HG02981 (cell line): ENCODE data around the gene CISD2.
"Not testable (repeated sequence)": the region's sequence is repeated elsewhere in the genome, so short reads cannot be mapped to it uniquely, and the experiment has no call there.

Experiments
- ATAC-seq: cut with Tn5 transposase; IDR thresholded peaks from one replicate; pipeline ENCODE4 v1.9.1; 2021; ENCODE audit warnings: mild to moderate bottlenecking, moderate library complexity; ENCODE audit not compliant: unreplicated experiment

CISD2 gene, protein sequence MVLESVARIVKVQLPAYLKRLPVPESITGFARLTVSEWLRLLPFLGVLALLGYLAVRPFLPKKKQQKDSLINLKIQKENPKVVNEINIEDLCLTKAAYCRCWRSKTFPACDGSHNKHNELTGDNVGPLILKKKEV

DNA sequence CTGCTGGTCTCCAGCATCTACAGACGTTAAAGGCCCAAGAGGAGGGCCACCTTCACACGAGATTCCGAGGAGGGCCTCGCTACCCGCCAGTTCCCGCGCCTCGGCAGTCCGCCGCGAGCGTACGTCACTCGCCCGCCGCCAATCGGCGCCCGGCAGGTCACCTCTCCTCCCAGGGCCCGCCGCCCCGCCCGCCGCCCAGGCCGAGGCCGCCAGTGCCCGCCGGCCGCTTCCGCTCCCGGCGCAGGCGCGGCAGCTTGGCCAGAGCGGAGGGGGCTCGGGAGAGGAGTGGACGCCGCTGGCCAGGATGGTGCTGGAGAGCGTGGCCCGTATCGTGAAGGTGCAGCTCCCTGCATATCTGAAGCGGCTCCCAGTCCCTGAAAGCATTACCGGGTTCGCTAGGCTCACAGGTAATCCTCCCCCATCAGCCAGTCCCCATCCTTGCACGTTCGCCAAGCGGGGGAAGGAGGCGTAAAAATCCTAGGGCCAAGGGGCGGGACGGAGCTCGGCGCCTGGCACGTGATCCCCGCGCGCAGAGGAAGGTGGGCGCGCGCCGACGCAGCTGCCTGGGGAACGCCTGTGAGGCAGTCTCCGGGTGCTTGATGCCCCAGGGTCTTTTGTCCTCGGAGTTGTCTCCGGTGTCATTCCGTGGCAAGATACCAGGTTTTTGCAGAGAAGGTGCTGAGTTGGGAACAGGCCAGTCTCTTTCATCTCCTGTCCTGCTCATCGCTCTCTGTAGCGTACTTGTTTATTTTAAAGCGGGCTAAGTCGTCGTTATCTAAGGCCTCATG, at the start of gene CISD2:
Gene CISD2, plus strand, starts transcription at position 212 of the 788 bp plus-strand sequence. Its CDS starts 93 bp downstream, at position 305.
- peak; percentile 87 for ATAC-seq

DNA sequence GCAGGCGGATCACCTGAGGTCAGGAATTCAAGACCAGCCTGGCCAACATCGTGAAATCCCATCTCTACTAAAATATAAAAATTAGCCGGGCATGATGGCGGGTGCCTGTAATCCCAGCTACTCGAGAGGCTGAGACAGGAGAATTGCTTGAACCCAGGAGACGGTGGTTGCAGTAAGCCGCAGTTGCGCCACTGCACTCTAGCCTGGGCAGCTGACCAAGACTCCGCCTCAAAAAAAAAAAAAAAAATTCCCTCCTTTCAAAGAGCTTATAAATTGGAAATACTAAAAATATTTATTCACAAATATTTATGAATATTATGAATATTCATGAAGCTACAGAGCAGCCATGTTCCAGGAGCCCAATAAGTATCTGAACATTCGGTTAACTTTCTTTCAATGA, 49.7 kb upstream of the CISD2 start:
- not testable (repeated sequence) for ATAC-seq

- ATAC-seq = no peak
Observed at GRCh38 chr4:102819588-102820365, 49.0 kb upstream of the CISD2 start.

DNA sequence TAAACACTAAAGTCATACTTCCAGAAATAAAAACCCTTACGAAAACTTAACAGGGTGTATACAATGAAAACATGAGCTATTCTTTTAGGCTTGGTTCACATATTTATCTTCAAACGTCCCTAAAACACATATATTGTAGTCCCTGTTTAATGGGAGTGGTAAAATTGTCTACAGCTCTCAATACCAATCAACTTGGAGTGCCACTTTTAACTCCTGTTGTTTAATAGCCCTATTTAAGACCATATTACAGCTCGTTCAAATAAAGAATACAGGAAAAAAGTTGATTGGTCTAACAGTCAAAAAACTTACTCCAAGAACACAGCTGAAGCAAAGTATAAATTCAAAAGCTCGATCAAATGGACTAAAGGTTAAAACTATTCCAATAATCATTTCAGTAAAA, 45.3 kb upstream of the CISD2 start:
- no peak for ATAC-seq

- no peak for ATAC-seq
Observed at GRCh38 chr4:102823897-102824296, 44.9 kb upstream of the CISD2 start.

- ATAC-seq = no peak
Observed at GRCh38 chr4:102824398-102824797, 44.4 kb upstream of the CISD2 start.

DNA sequence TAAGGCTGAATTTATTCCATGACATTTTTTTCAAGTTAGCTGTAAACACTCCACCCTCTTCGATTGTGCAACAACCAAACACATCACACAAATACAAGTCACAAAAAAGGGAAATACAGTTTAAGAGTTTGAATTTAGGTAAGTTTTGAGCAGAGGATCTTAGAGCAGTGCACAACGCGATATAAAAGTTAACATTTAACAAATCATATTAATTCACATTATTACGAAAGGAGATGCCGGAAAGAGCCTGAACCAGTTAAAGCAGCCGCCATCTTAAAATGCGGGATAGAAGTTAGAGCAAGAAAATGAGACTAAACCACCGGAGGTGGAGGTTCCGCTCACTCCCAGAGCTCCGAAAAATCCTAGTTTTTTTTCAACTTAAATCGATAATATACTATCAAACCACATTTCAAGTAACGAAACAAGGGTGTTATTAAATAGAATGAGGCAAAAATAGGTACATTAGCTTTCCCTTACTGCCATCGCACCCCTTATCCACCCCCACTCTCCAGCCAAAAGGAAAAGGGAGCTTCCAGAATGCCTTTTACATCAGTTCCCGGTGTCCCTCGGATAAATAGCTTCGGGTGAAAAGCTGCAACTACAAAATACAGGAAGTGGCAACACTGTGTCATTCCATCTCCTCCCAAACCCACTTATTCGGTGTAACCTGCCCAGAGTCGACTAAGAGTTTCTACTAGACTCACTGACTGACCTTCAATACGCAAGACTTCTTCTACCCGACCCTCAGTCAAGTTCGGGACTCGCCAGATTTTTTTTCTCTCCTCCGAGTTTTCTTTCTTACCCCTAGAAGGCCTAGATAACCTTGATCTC, 43.3 kb upstream of the CISD2 start:
- ATAC-seq = no peak

GRCh38 chr4:102826105-102826889, 42.5 kb upstream of the CISD2 start:
- no peak for ATAC-seq

- ATAC-seq = peak; percentile 26
Observed at GRCh38 chr4:102826890-102827673, 41.7 kb upstream of the CISD2 start, which contains the start of gene UBE2D3. Gene UBE2D3, minus strand, starts transcription at chr4:102827551. Its CDS starts 1,043 bp downstream, at chr4:102826508.

DNA sequence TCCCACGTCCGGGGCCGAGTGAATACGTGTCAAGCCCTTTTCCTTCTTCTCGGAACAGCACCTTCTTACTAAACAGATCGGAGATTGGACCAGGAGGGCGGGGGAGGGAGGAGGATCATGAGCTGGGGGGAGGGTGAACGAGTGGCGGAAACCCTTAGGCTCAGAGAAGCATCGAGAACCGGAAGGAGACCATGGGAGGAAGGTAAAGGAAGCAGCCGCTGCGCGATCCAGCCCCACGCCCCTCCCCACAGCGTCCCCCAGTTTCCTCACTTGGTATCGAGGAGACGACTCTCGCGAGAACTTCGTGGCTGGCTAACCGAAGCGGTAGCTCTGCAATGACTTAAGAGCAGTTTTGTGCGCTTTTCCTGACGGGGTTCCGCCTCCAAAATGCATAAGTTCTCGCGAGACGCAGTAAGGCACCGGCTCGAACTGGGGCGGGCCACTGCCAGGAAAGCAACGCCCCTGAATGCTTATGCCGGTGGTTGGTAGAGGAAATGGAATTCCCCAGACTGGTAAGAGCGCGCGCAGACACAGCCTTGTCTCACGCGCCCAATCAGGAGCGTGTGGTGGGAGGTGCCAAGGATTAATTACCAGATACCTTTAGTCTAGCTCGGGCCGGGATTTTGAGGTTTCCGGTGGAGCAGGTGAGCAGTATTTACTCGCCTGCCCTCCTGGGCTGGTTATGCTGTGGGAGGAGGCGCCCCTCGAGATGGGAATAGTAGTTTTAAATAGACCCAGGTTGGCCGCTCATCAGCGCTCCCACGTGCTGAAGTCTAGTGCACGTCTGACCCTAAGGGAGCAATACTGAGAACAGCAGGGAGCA, 40.9 kb upstream of the CISD2 start:
- ATAC-seq = peak; percentile 77

DNA sequence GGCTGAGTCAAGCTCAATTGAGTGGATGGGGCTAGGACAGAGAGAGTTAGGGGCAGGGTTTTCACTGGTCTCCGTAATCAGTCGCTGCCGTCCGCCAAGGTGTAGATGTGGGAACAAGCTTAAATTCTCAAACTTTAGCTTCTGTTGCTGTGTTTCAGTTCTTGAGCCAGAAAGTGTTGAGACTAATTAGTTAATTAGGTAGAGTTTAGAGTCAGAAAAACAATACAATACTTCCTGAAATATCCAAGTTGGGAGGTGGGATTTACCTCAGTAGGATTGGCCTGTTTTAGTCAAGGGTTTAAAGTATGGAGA, 40.3 kb upstream of the CISD2 start:
- ATAC-seq = no peak

GRCh38 chr4:102829803-102830202, 39.0 kb upstream of the CISD2 start:
- ATAC-seq = no peak

GRCh38 chr4:102832105-102832504, 36.7 kb upstream of the CISD2 start:
- no peak for ATAC-seq

DNA sequence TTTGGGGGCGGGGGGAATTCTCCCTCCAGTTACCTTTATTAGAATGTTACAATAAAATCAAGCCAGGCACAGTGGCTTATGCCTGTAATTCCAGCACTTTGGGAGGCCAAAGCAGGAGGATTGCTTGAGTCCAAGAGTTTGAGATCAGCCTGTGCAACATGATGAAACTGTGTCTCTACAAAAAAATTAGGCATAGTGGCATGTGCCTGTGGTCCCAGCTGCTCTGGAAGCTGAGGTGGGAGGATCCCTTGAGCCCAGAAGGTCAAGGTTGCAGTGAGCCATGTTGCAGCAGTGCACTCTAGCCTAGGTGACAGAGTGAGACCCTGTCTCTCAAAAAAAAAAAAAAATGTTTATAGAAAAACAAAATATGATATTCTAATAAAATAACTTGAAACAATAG, 36.1 kb upstream of the CISD2 start:
- ATAC-seq = no peak

GRCh38 chr4:102836596-102836995, 32.2 kb upstream of the CISD2 start:
- no peak for ATAC-seq

DNA sequence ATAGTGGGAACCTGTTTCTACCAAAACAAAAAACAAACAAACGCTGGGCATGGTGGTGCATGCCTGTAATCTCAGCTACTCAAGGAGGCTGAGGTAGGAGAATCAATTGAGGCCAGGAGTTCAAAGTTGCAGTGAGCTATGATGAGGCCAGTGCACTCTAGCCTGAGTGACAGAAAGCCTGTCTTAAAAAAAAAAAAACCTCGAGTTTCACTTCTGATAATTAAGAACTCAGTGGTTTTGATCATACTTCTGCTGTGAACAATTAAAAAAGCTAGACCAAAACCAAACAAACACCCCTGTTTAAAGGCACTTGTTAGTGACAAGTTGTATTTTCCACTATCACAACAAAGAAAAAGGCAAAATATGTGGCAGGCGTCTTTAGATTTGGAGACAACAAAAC, 26.4 kb upstream of the CISD2 start:
- no peak for ATAC-seq

DNA sequence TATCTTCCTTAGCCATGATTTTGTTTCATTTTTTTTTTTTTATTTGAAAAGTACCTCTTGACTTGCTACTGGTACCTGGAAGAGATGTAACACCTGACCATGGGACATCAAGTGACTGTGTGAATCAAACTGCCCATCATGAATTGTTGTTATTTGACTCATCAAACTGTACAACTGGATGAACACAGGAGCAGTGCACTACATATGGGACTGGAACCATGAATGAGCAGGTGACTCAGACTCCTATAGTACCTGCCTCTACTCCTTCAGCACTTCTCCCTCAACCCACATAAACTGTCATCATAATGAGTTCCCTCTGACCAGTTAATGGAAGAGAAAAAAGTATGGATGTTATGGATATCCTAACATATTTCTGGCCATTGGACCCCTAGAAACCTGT, 25.5 kb upstream of the CISD2 start:
- no peak for ATAC-seq

DNA sequence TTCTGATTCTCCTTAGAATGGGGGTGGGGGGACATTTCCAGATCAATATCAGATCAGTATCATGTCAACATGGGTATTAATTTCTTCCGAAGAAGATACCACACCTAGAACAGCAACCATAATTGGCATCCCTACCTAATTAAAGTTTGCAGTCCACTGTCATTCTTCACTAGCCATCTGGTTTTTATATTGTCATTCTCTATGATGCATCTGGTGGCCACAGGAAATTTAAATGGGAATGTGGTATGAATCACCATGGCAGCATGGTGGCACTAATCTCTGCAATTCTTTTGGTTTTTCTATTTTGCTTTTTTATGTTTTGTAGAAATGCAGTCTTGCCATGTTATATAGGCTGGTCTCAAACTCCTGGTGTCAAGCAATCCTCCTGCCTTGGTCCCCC, 24.9 kb upstream of the CISD2 start:
- ATAC-seq = no peak

DNA sequence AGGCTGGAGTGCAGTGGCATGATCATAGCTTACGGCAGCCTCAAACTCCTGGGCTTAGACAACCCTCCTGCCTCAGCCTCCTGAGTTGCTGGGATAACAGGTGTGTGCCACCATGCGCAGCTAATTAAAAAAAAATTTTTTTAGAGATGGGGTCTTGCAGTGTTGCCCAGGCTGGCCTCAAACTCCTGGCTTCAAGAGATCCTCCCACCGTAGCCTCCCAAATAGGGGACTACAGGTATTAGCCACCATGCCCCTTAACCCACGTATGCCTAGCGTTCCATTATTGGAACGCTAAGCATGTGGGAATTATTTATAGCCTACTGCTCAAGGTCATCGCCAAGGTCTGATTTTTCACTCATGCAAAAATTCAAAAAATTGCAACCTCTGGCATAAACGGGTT, 21.1 kb upstream of the CISD2 start:
- ATAC-seq = no peak
